ENCODE measurements around the gene LITAF.
"Not testable (repeated sequence)": the region's sequence is repeated elsewhere in the genome, so short reads cannot be mapped to it uniquely, and the experiment has no call there.

The LITAF gene

DNA sequence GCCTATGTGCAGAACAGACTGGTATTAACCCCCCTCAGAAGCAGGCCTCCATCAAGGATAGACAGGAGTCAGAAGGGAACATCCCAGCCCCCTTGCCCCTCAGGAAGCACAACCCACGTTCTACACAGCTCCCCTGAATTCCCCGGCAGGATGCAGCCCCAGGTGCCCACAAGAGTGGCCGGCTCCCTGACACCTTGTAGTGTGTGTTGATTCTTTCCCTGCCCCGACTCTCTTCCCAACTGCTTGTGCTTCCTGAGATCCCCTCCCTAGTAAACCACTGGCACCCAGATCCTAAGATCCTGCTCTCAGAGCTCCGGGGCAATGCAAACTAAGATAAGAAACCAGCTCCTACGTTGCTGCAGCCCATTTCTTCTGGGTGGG, 34.8 kb upstream of the LITAF start:
- in situ Hi-C loops (cut with MboI; ENCODE audit: low sequenced_read_pairs): no loop called here

DNA sequence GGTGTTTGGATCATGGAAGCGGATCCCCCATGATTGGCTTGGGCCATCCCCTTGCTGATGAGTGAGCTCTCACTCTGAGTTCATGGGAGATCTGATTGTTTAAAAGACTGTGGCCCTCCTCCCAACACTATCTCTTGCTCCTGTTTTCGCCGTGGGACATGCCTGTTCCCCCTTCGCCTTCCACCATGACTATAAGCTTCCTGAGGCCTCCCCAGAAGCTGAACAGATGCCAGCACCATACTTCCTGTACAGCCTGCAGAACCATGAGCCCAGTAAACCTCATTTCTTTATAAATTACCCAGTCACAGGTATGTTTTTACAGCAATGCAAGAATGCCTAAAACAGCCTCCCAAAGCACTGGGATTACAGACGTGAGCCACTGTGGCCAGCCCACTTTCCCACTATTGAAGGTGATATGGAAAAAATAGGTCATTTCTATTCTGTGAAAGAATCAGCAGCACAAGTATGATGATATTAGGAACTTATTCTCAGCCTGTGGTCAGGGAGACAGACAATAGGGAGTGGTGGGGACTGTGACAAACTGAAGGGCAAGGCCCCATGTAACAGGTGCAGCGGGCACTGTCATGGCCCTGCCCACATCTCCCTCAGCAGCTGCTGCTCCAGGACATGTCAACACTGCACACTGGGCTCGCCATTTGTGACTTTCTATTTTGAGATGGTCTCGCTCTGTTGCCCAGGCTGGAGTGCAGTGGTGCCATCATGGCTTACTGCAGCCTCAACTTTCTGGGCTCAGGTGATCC, 33.7 kb upstream of the LITAF start:
- in situ Hi-C loops (cut with MboI; ENCODE audit: low sequenced_read_pairs): no loop called here

GRCh38 chr16:11619327-11619851, 32.7 kb upstream of the LITAF start:
- in situ Hi-C loops (cut with MboI; ENCODE audit: low sequenced_read_pairs): no loop called here

GRCh38 chr16:11618107-11618717, 31.5 kb upstream of the LITAF start:
- in situ Hi-C loops (cut with MboI; ENCODE audit: low sequenced_read_pairs): no loop called here

DNA sequence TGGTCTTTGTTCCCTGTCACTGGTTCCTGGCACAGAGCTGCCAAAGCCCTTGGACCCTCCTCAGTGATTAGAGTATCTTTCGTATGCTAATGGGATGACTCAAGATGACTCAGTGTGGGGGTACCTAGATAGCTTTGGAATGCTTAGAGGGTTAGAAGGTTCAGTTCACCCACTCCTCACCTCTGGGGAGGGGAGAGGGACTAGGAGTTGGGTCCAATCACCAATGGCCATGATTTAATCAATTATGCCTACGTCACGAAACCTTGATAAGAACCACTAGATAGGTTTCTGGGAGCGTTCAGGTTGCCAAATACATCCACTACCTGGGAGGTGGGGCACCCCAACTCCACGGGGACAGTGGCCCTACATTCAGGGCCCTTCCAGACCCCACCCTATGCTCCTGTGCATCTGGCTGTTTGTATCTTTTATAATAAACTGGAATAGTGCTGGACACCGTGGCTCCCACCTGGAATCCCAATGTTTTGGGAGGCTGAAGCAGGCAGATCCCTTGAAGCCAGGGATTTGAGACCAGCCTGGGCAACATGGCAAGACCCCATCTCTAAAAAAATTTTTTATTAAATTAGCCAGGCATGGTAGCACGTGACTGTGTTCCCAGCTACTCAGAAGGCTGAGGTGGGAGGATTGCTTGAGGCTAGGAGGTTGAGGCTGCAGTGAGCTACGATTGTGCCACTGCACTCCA, 29.2 kb upstream of the LITAF start:
- in situ Hi-C loops (cut with MboI; ENCODE audit: low sequenced_read_pairs): no loop called here

GRCh38 chr16:11614587-11615175, 28.0 kb upstream of the LITAF start:
- in situ Hi-C loops (cut with MboI; ENCODE audit: low sequenced_read_pairs): no loop called here

DNA sequence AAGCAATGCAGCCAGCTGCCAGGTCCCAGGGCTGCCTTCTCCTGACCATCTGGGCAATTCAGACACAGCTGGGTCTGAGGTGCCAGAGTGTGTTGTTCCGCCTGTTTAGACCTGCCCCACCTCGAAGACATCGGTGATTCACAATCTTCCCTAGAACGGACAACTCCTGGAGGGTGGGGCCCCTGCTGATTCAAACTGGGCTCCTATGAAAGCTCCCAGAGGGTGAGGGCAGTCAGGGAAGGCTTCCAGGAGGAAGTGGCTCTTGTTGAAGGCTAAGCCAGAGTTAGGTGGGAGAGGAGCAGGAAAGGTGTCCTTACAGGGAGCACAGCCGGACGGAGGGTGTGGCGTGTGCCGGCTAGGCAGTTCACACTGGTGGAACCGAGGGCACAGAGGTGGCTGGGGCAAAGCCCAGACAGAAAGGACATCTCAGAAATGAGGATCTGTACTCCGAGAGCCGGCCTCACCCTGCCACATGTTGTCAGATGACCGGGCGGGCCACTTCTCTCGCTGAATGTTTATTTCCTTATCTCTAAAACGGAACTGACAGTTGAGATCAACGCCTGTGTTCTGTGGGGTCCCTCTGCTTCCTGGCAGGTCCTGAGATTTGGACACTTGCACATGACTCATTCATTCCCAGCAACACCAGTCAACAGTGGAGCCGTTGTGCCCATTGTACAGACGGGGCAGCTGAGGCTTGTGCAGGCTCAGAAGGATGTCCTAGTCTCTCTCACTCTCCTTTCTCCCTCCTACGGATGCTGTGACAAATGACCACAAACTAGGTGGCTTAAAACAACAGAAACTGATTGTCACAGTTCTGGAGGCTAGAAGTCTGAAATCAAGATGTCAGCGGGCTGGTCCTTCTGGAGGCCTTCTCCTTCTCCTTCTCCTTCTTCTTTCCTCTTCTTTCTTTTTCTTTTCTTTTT, 26.9 kb upstream of the LITAF start:
- in situ Hi-C loops (cut with MboI; ENCODE audit: low sequenced_read_pairs): no loop called here

DNA sequence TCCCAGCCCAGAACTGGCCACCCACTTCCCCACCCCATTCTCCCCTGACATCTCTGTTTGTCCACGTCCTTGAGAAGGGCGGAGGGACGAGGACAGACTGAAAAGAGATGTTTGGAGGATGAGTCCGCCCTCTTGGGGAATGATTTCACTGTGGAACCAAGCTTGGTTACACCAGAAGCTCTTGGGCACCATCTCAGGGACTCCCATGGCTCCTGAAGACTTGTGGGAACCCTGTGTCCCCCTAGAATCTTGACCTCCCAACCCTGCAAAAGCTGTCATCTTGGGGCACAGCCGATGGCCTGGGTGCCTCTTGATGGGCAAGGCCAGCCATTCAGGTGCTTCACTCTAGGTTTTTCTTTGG, 25.9 kb upstream of the LITAF start:
- in situ Hi-C loops (cut with MboI; ENCODE audit: low sequenced_read_pairs): no loop called here

DNA sequence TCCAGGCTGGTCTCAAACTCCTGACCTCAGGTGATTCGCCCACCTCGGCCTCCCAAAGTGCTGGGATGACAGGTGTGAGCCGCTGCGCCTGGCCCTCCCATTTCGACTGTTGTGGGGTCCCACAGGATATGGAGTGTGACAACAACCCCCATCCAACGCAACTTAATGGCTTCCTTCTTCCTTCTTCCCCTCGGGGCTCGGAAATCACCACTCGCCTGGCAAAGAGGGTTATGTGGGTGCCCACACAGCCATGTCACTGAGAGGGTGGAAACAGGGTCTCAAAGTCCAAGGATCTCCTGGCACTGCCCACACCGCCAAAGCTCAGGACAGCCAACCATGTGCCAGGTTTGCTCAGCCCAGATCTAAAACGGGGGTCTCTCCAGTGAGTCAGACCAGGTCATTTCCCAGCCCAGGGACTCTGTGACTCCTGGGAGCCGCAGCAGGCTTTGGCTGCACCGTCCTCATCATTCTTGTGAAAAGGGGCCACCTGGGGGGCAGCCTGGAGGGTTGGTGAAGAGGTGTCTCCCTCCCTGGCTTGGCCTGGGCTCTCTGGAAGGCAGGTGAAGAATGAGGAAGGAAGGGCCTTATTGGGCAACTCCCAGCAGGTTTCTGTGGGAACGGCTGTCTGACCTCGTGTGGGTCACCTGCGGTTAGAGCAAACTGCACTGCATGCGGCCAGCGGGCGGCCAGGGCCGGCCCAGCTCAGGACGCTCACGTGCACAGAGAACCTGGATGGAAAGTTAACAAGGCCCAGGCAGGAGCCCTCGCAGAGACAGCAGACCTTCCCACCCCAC, 25.3 kb upstream of the LITAF start:
- in situ Hi-C loops (cut with MboI; ENCODE audit: low sequenced_read_pairs): no loop called here

DNA sequence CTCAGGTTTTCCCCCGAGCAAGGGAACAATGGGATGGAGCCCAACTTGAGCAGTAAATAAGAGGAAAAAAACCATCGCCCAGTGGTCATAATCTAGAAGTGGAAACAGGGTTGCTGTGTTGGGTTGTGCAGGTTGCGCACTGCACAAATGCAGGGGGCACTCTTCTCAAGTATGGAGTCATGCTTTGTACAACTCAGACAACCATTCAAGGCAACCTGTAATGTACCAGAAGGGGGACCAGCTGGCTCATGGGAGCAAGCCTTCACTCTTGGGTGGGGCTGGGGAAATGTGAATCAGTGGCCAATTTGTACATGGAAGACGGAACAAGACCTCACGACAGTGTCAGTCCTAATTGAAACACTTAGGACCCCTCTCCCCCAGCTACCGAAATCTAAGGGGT, 23.9 kb upstream of the LITAF start:
- in situ Hi-C loops (cut with MboI; ENCODE audit: low sequenced_read_pairs): no loop called here

DNA sequence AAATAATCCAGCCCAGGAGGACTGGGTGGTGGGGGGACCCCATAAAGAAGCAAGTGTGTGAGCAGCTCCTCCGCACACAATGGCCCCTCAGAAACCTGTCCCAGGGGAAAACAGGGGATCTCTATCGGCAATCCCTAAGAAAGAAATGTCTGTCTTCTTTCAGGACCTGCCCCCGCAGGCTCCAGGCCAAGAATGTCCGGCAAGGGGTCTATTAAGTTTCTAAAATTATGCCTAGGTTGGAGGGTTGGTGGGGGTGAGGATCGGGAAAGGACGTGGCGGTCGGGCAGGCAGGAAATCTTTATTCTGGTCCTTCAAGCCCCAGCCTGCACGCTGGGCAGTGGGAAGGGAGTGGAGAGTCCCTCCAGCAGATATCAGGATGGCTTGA, 23.4 kb upstream of the LITAF start:
- in situ Hi-C loops (cut with MboI; ENCODE audit: low sequenced_read_pairs): no loop called here

DNA sequence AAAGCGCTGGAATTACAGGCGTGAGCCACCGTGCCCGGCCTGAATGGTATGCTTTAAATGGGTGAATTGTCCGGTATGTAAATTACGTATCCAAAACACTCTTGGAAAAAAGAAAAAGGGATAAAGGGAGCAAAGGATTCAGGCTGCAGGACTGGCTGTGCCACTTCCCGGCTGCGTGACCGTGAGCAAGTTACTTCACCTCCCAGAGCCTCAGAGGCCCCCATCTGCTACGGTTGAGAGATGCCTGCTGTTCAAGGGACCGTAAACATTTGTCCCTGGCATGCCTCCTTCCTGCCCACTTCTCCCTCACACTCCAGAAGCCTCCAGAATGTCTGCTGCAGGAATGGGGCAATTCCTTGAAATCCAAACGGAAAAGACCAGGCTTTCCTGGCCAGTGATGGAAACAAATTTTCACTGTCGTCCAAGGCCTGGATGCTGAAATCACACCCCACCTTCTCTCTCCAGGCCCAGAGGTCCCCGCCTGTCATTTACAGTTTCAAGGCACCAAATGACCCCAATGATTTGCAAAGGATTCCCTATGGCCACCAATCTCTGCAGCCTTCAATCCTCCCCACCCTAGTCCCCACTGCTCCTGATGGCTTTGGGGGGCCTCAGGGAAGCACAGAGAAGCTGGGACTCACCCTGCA, 22.9 kb upstream of the LITAF start:
- in situ Hi-C loops (cut with MboI; ENCODE audit: low sequenced_read_pairs): no loop called here

GRCh38 chr16:11605891-11606290, 19.2 kb upstream of the LITAF start:
- in situ Hi-C loops (cut with MboI; ENCODE audit: low sequenced_read_pairs): no loop called here

DNA sequence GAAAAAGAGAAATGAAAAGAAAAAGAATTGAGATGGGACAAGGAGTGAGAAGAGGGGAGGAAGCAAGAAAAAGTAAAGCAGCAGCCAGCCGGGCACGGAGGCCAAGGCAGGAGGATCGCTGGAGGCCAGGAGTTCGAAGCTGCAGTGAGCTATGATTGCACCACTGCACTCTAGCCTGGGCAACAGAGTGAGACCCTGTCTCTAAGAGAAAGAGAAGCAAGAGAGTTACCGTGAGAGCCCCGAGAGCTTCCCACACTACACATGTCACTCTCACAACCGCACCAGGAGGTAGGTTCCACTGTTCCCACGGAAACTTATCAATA, 18.8 kb upstream of the LITAF start:
- in situ Hi-C loops (cut with MboI; ENCODE audit: low sequenced_read_pairs): no loop called here

GRCh38 chr16:11604783-11605563, 18.3 kb upstream of the LITAF start:
- in situ Hi-C loops (cut with MboI; ENCODE audit: low sequenced_read_pairs): no loop called here

DNA sequence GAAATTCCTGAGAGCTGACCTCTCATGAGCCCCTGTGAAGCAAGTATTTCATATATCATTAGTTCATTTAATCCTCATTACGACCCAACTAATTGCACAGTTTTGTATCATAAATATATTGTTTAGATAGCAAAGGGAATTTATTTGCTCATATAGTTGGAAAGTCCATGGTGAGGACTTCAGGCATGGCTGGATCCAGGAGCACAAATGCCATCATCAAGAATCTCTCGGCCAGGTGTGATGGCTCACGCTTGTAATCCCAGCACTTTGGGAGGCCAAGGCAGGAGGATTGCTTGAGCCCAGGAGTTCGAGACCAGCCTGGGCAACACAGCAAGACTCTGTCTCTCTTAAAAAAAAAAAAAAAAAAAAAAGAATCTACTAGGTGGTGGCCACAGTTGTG, 17.6 kb upstream of the LITAF start:
- in situ Hi-C loops (cut with MboI; ENCODE audit: low sequenced_read_pairs): not testable (repeated sequence)

- in situ Hi-C loops (cut with MboI; ENCODE audit: low sequenced_read_pairs): no loop called here
These were observed 16.6 kb upstream of the LITAF start for GRCh38 chr16:11603331-11603750.

DNA sequence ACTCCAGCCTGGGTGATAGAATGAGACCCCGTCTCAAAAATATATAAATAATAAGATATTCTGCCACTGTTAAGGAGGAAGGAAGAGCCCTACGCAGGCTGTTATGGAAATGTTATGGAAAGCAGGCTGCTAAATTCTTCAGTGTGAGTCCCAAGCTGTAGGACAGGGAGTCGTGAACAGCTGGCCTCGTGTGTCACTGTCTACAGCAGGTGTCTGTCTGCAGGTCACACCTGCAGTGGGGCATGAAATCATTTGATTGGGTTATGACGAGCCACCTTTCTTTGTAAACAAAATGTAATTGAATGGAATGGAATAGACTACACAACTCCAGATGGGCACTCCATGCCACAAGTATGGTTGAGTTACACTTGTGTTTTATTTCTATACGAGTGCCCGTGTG, 15.6 kb upstream of the LITAF start:
- in situ Hi-C loops (cut with MboI; ENCODE audit: low sequenced_read_pairs): no loop called here

GRCh38 chr16:11601911-11602310, 15.2 kb upstream of the LITAF start:
- in situ Hi-C loops (cut with MboI; ENCODE audit: low sequenced_read_pairs): no loop called here
